ENCODE data around the gene COMMD3.

Gene COMMD3

DNA sequence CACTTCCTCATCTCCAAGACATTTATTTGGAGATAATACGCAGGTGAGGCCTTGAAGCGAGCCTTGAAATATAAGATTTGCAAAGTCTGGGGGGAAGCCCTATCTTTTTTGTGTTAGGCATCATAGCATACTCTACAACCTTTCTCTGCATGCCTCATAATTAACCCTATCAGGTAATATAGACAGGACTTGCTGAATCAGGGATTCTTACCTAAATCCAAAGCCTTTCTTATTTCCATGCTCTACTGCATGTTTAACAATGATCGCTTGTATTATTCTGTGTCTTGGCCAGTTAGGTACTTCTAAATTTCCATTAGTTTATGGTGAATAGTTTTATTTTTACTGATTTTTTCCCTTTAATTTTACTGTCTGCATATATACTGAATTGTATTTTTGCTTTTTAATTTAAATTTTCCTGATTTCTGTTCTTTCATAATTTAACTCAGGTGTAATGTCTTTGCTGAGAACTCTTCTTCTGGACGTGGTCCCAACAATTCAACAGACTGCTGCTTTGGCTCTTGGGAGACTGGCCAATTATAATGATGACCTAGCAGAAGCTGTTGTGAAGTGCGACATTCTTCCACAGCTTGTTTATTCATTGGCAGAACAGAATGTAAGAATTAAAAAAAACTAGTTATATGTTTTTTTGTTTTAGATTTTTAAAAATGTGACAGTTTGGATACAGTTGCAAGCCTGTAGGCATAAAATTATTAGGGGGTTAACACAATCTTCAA, 48.4 kb downstream of the COMMD3 start:
- TF ChIP-seq, protein P1, sequence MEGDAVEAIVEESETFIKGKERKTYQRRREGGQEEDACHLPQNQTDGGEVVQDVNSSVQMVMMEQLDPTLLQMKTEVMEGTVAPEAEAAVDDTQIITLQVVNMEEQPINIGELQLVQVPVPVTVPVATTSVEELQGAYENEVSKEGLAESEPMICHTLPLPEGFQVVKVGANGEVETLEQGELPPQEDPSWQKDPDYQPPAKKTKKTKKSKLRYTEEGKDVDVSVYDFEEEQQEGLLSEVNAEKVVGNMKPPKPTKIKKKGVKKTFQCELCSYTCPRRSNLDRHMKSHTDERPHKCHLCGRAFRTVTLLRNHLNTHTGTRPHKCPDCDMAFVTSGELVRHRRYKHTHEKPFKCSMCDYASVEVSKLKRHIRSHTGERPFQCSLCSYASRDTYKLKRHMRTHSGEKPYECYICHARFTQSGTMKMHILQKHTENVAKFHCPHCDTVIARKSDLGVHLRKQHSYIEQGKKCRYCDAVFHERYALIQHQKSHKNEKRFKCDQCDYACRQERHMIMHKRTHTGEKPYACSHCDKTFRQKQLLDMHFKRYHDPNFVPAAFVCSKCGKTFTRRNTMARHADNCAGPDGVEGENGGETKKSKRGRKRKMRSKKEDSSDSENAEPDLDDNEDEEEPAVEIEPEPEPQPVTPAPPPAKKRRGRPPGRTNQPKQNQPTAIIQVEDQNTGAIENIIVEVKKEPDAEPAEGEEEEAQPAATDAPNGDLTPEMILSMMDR (IDR thresholded peaks at IDR 0.05; ENCODE audit: low read depth, low read length) = no peak
- in situ Hi-C loops (cut with HindIII; ENCODE audit: low sequenced_read_pairs) = no loop called here
- no peak for DNase-seq (ENCODE audit: low read depth, low spot score)
- no peak overlapping the region for H3K4me3 ChIP-seq (ENCODE audit: low read depth, low read length)

DNA sequence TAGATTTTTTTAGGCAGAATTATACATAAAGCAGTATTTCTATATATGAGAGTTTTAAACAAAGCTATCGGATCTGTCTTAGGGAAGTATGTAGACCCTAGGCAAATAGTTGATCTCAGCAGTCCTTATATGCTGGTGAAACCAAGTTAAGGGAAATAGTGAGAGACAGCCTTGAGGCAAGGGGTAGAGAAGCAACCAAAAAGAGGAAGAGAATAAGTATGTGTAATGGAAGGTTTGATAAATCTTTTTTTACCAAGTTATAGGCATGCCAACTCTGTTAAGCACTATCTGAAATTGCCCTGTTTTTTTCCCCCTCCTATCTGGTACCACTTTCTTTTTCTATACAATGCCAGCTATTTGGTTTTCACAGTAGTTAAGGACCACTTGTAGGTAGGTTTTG, 49.0 kb downstream of the COMMD3 start:
- no peak for DNase-seq (ENCODE audit: low read depth, low spot score)
- TF ChIP-seq, protein P1 (IDR thresholded peaks at IDR 0.05; ENCODE audit: low read depth, low read length) = no peak
- in situ Hi-C loops (cut with HindIII; ENCODE audit: low sequenced_read_pairs) = no loop called here
- H3K4me3 ChIP-seq (ENCODE audit: low read depth, low read length) = no peak overlapping the region

DNA sequence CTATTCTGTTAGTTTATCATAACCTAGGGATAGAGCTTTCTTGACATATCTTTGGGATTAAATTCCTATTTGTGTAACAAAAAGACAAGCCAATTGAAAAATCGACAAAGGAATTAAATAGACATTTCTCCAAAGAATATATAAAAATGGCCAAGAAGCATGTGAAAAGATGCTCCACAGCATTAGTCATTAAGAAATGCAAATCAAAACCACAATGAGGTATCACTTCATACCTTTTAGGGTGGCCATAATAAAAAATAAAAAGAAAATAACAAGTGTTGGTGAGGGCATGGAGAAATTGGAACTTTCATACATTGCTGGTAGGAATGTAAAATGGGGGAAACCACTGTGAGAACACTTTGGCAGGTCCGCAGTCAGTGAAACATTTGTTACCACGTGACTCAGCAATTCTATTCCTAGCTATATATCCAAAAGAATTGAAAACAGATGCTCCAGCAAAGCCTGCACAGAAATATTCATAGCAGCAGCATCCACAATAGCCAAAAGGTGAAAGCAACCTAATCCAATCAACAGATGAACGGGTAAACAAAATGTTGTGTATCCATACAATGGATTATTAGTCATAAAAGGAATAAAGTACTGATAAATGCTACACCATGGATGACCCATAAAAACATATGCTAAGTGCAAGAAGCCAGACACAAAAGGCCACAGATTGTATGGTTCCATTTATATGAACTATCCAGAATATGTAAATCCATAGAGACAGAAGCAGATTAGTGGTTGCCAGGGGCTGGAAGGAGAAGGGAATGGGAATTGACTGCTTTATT, 49.7 kb downstream of the COMMD3 start:
- TF ChIP-seq, protein P1 (IDR thresholded peaks at IDR 0.05; ENCODE audit: low read depth, low read length) = no peak
- peak; percentile 24 for DNase-seq (ENCODE audit: low read depth, low spot score)
- in situ Hi-C loops (cut with HindIII; ENCODE audit: low sequenced_read_pairs) = no loop called here
- H3K4me3 ChIP-seq (ENCODE audit: low read depth, low read length) = no peak overlapping the region

DNA sequence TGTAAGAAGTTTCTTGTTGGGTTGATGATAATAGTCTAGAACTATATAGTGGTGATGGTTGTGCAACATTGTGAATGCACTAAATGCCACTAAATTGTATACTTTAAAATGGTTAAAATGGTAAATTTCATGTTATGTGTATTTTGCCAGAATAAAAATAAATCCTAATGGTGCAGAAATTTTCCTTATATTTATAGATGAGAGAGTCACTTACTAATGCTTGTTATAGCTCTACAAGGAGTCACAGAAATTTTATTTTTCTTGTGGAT, 50.2 kb downstream of the COMMD3 start:
- in situ Hi-C loops (cut with HindIII; ENCODE audit: low sequenced_read_pairs) = no loop called here
- TF ChIP-seq, protein P1 (IDR thresholded peaks at IDR 0.05; ENCODE audit: low read depth, low read length) = no peak
- no peak overlapping the region for H3K4me3 ChIP-seq (ENCODE audit: low read depth, low read length)
- no peak for DNase-seq (ENCODE audit: low read depth, low spot score)

DNA sequence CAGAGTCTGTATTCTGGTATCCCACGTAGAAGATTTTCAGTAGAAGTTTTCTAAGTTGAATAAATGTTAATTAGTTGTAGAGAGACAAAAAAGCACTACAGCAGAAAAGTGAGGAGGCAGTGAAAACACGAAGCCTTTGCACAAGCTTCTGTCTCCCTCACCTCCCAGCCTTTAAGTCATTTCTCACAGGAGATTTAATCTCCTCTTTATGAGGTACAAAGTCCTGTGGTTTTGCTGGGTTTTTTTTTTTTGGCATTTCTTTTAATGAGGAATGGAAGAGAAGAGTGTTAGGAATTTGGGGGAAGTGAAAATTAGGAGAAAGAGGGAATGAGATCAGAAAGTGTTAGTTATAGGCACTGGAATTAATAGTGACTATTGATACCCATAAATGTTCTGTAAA, 50.6 kb downstream of the COMMD3 start:
- in situ Hi-C loops (cut with HindIII; ENCODE audit: low sequenced_read_pairs) = no loop called here
- TF ChIP-seq, protein P1 (IDR thresholded peaks at IDR 0.05; ENCODE audit: low read depth, low read length) = no peak
- DNase-seq (ENCODE audit: low read depth, low spot score) = no peak
- H3K4me3 ChIP-seq (ENCODE audit: low read depth, low read length) = no peak overlapping the region

DNA sequence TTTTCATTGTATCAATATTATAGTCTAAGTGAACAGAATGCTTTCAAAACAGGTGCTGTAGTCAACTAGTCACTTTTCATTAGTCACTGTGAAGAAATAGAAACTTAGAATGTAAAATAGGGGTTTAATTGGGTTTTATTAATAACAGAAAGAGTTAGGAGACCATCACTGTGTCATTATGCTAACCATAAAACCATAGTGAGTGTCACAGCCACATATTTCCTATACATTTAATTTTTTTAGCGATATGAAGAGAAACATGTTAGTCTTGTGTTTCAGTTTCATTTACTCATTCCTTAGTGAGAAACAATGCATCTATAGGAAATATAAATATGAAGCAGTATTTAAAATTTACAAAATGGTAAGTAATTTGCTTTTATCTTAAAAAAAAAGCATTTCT, 51.3 kb downstream of the COMMD3 start:
- DNase-seq (ENCODE audit: low read depth, low spot score) = no peak
- TF ChIP-seq, protein P1 (IDR thresholded peaks at IDR 0.05; ENCODE audit: low read depth, low read length) = no peak
- in situ Hi-C loops (cut with HindIII; ENCODE audit: low sequenced_read_pairs) = no loop called here
- no peak overlapping the region for H3K4me3 ChIP-seq (ENCODE audit: low read depth, low read length)

All from astrocyte of the spinal cord (primary cell).